GM19452 (cell line): ENCODE data around the gene ABCC2.
"Not testable (repeated sequence)": the region's sequence is repeated elsewhere in the genome, so short reads cannot be mapped to it uniquely, and the experiment has no call there.

Experiments
- ATAC-seq: cut with Tn5 transposase; IDR thresholded peaks from one replicate; pipeline ENCODE4 v1.9.1; 2021; ENCODE audit not compliant: unreplicated experiment

The ABCC2 gene

DNA sequence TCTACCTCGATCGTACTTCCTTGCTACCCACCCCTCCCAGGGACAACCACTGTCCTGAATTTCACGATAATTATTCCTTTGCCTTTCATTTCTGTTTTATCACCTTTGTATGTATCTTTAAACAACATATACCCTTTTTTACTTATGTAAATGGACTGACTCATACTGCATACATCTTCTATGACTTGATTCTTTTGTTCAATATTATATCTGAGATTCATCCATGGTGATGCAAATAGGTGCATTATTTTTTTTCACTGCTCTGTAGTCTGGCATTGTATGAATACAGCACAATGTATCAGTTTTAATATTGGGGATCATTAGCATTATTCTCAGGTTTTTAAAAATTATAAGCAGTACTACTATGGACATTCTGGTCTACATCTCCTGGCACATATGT, 69.4 kb downstream of the ABCC2 start:
- no peak for ATAC-seq

DNA sequence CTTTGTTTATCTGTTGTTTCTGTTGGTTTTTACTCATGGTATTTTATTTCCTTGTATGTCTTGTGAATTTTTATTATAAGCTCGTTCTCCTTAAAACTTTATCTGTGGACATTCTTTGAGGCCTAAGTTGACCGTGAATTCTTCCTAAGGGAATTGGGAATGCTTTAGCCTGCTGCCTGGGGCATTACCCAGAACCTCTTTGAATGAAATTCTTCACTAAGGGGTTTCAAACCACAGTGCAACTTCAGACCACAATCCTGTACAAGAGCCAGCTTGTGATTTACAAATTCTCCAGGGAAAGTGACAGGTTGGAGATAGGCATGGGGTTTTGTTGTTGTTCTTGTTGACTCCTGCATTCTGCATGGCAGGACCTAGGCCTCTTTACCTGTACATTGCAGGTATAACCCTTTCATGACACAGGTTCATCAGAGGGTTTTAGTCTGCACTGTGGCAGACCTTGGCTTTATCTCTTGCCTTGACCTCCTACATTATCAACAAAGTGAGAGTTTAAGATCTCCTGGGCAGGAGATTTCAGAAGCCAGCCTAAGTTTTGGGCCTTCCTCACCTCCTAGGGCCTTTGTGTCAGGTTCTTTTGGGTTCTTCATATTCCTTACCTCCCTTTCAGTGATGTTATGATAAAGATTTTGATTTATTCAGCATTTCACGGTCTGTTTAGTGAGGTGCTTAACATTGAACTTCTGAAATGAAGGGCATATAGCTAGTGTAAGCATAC, 70.2 kb downstream of the ABCC2 start:
- ATAC-seq, result no peak

DNA sequence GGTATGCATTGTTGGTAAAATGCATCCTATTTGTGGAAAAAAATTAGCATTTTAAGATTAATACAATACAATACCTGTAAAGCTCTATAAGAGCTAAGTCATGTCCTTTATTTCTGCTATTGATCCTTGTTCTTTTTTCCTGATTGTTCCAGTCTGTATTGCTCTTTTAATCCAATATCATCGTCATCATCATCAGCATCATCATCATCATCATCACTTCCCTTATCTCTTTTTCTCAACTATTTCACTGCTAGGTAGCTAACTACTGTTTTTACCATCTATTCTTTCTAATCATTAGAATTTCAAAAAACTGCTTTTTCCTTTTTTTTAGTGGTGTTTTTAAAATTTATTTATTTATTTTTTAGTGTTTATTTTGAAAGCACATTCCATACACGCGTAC, 71.2 kb downstream of the ABCC2 start:
- no peak for ATAC-seq

DNA sequence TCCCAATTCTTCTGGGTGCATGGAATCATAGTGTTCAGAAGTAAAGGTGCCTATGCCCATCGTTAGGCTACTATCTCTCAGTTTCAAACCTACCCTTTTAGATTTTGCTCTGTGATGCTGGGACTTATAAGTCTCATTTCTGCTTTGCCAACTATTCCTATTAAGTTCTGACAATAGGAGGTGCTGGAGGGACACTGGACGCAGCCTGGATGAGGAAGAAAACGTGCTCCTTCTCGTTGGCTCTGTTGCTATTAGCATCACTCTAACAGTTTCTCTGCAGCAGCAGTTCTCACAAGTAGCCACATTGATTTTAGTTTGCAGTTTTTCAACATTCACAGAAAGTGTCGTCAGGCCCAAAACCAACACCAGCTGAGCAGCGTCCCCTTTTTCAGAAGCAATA, 72.4 kb downstream of the ABCC2 start:
- no peak for ATAC-seq

DNA sequence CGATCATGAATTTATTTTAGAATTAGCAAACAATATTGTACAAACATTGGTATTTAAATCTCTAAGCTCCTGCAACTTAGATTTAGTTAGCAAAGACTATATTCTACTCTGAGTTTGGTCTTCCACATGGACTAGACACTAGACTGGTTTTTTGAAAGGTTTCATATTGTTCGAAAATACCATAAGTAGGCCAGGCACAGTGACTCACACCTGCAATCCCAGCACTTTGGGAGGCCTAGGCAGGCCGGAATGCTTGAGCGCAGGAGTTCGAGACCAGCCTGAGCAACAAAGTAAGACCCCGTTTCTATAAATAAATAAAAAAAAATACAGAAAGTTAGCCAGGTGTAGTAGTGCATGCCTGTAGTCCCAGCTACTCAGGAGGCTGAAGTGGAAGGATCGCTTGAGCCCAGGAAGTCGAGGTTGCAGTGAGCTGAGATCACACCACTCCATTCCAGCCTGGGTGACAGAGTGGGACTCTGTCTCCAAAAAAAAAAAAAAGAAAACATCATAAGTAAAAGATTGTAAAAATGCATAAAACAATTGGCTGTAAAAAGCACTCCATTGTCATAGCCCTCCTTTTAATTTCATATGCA, 73.1 kb downstream of the ABCC2 start:
- ATAC-seq, result no peak

DNA sequence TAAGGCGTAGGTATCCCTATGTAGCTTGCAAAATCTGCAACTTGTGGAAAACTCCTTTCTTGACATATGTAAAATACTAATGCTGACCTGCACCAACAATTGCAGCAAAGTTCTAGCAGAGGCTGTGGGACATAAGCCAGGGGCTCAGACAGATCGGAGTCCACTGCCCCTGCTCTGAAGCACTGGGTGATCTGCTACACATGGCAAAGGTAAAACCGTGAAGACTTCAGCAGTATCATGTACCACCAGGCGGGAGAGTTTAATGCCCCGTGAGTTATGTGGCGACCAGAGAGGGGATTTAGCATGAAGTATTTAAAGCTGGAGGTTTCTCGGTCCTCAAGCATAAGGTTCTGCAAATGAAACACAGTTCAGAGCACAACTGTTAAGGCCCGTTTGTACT, 76.4 kb downstream of the ABCC2 start:
- no peak for ATAC-seq

DNA sequence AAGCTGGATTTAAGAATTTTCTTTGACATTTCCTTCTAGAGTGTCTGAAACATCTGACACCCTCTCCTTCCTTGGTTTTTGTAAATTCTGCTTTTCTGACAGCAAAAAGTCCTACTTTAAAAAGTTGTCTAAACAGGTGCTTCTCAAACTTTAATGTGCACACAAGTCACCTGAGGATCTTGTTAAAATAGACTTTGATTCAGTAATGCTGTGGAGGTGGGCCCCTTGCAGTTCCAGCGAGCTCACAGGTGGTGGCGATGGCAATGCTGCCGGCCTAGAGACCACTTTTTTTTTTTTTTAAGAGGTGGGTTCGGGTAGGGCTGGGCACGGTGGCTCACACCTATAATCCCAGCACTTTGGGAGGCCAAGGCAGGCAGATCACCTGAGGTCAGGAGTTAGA, 77.1 kb downstream of the ABCC2 start:
- no peak for ATAC-seq

DNA sequence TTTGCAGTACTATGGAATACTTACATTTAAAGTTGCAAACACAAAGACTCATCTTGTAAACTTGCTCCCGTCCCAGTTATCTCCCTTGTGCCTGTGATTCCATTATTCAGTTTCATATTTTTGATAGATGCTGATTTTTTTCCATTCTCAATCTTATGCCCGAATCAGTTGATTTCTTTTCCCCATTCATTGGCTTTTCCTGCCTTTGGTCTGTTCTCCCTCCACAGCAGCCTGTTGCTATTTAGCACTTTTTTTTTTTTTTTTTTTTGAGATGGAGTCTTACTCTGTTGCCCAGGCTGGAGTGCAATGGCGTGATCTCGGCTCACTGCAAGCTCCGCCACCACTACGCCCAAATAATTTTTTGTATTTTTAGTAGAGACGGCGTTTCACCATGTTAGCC, 78.0 kb downstream of the ABCC2 start:
- ATAC-seq, result no peak

DNA sequence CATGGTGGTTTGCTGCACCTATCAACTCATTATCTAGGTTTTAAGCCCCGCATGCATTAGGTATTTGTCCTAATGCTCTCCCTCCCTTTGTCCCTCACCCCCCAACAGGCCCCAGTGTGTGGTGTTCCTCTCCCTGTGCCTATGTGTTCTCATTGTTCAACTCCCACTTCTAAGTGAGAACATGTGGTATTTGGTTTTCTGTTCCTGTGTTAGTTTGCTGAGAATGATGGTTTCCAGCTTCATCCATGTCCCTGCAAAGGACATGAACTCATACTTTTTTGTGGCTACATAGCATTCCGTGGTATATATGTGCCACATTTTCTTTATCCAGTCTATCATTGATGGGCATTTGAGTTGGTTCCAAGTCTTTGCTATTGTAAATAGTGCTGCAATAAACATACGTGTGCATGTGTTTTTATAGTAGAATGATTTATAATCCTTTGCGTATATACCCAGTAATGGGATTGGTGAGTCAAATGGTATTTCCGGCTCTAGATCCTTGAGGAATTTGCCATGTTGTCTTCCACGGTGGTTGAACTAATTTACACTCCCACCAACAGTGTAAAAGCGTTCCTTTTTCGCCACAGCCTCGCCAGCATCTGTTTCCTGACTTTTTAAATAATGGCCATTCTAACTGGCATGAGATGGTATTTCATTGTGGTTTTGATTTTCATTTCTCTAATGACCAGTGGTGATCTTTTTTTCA, 81.2 kb downstream of the ABCC2 start:
- ATAC-seq, result not testable (repeated sequence)

DNA sequence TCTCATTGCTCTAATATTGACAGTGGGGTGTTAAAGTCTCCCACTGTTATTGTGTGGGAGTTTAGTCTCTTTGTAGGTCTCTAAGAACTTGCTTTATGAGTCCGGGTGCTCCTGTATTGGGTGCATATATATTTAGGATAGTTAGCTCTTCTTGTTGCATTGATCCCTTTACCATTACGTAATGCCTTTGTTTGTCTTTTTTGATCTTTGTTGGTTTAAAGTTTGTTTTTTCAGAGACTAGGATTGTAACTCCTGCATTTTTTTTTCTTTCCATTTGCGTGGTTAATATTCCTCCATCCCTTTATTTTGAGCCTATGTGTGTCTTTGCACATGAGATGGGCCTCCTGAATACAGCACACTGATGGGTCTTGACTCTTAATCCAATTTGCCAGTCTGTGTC, 84.8 kb downstream of the ABCC2 start:
- not testable (repeated sequence) for ATAC-seq

DNA sequence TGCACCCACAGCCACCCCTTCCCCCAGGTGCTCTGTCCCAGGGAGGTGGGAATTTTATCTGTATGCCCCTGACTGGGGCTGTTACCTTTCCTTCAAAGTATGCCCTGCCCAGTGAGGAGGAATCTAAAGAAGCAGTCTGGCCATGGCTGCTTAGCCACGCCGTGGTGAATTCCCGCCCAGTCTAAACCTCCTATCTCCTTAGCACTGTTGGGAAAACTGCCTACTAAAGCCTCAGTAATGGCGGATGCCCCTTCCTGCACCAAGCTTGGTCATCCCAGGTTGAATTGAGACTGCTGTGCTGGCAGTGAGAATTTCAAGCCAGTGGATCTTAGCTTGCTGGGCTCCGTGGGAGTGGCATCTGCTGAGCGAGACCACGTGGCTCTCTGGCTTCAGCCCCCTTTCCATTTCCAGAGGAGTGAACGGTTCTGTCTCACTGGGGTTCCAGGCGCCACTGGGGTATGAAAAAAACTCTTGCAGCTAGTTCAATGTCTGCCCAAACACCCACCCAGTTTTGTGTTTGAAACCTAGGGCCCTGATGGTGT, 87.2 kb downstream of the ABCC2 start:
- no peak for ATAC-seq

DNA sequence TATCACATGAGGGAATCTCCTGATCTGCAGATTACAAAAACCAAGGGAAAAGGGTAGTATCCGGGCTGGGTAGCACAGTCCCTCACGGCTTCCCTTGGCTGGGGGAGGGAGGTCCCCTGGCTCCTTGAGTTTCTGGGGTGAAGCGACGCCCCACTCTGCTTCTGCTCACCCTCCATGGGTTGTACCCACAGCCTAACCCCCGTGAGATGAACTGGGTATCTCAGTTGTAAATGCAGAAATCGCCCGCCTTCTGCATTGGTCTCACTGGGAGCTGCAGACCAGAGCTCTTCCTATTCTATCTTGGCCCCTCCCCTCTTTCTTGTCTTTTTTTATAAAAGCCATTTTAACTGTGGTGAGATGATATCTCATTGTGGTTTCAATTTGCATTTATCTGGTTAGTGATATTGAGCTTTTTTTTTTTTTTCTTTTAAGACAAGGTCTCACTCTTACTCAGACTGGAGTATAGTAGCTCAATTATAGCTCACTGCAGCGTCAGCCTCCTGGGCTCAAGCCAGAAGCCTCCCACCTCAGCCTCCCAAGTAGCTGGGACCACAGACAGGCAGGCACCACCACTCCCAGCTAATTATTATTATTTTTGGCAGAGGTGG, 87.8 kb downstream of the ABCC2 start:
- no peak for ATAC-seq

DNA sequence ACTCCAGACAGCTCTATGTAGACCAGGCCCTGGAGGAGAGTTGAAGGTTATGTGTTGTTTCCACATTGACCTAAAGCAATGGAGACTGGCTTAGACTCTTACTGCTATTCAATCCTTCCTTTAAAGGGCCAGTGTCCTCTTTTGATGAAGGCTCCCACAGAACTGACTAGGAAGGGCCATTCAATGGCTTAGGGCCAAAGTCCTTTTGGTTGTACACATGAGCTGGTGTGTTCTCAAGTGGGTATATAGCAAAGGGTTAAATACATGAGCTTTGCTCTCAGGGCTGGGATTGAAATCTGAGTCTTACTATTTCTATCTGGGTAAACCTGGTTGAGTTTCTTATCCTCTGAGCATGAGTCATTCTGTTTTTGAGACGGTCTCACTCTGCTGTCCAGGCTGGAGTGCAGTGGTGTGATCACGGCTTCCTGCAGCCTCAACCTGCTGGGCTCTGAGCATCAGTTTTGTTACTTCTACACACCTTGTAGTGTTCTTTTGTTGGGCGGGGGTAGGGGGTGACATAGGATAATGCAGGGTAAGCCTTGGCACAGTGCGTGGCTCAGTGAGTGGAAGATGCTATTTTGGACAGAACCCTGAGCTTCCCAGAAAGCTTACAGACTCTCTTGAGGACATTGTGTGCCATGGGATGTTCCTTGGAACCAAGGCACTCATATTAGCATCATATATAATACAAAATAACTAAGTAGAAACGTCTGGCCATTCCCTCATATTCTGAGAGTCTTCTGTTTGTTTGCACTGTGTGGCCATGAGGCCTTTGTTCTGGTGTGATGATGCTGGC, 90.1 kb downstream of the ABCC2 start:
- ATAC-seq, result no peak

DNA sequence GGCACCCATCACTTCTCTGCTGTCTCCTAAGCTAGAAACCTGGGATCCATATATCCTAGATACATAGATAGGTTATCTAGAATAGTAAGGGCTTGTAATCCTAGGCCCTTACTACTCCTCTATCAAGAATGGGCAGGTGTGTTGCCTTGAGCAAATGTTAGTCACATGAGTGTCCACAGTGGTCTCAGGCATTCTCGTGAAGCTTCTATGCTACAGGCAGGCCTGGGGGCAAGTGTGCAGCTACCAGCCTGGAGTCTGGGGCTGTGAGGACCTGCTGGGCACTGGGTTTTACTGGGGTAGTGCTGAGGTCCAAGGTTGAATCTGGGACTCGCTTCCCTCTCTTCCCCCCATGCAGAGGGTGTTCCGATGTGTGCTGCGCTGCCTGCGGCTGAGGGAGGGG, 91.4 kb downstream of the ABCC2 start:
- no peak for ATAC-seq

DNA sequence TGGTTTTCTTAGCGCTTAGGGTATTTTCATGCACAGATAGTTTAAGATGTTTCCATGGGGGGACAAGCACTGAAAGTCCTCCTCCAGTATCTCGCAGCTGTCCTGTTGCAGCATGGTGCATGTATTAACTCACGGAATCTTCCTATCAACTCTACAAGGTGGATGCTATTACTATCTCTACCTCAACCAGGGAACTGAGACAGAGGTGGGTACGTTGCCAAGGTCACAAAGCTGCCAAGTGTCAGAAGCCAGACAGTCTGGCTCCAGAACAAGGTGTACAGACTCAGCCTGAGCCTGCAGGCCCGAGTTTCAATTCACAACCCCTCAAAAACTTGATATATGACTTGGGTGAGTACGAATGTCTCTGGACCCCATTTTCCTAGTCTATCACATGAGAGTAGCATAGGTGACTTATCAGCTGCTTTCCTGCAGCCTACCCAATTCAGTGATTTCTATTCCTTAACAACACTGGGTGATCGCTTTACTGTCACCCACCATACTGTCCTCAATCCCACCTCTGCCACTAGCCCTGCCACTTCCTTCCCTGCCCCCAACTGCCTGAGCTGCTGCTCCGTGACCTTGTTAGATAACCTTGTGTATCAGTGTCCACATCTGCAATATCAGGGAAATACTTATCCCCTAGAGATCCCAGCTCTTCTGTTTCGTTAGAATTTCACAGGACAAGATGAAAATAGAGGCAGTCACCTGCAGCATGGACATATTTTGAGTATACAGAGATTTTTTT, 92.1 kb downstream of the ABCC2 start:
- no peak for ATAC-seq

DNA sequence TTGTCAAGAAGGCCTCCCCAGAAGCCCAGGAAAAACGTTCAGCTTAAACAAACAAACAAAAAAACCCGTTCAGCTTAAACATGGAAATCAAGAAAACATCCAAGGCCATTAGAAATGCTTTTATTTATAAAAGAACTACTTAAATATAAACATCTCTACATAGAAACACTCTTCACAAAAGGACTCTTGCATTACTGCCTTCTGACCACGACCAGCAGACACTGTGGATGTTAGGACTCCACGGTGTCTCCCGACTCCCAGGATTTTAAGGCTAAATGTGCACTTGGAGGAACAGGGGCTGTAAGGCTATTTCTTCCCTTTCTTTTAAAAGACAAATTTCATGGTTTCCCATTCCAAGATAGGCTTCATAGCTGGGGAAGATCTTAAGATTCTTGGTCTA, 93.0 kb downstream of the ABCC2 start:
- ATAC-seq, result no peak

DNA sequence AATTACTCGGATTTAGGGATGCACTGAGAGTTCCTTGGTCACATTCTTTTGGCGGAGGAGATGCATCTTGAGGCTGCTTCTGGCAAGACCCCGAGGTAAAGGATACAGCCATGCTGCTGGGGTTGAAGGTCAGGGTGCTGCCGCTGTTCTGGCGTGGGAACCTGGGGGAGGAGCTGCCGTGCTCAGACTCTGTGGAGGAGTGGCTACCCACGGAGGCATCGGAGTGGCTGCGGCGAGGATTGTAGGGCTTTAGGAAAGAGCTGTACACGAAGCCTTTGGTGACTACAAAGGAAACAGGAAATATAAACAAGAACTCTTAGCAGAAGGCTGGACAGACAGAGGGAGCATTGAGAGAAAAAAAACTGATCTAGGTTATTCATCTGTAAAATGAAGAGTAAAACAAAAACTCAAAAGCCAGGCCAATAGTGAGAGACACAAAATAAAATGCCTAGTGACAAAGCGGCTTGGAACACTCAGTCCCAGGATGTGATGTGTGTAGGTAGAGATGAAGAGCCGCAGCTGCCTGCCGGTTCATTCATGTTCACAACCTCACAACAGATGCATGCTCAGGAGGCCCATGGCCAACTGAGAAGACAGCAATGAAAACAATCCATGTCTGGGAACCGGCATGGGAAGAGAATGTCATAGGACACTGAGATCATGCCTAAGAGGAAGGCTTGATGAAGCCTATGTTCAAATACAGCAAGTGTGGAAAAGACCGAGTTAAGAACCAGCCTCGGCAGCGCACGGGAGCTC, 97.8 kb downstream of the ABCC2 start:
- no peak for ATAC-seq

DNA sequence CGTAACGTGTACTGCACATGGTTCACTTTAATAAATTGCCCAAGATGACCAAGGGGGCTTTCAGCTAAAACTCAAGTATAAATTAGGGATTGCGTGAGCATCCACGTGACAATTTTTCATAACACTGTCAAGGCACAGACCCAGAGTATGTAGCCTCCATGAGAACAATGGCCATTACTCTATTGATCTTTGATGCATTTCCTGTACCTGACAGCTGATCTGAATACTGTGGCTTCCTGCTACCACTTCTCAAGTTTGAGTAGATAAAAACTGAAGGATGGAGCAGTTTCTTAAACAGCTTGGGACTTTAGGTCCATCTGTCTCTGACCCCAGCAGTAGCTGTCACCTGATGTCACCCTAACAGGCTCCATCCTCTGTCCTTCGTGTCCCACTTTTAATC, 98.9 kb downstream of the ABCC2 start:
- ATAC-seq, result no peak

DNA sequence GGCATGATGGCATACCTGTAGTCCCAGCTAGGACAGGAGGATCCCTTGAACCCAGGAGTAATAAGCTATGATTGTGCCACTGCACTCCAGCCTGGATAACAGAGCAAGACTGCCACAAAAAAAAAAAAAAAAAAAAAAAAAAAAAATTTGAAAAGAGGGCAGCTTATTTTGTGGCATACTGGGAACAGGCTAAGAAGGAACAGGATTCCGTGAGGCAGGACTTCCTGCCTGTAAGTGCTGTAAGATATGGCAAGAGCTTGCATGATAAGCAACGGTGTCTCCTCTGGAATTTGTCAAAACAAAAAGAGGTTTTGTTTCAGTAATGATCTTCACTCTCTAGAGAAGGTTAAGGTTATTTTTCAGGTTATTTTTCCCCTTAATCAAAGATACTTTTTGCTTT, 101.1 kb downstream of the ABCC2 start:
- no peak for ATAC-seq

DNA sequence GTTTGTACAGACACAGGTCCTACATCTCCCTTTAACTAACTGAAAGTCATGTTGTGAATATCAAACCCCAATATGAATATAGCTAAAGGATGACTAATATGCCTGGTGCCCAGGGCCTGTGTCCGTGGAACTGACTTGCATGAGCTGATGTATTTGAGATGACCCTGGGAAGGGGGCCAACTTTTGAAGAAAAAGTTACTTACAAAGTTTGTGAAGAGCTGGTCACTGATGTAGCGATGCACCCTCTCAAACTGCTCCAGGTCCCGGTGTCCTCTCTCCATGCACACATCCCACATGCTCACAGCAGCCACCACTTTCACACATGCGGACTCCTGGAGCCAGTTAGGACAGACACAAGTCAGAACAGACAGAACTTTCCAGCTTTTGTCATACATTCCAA, 106.2 kb downstream of the ABCC2 start:
- no peak for ATAC-seq
